SW 1271 (cell line): Measurements from ENCODE around the gene PITPNM3.
"Not testable (repeated sequence)": the region's sequence is repeated elsewhere in the genome, so short reads cannot be mapped to it uniquely, and the experiment has no call there.

Experiments used
- DNase-seq, 2 experiments: peaks; one replicate each; lab custom pipeline; 2025; lab: John Stamatoyannopoulos, UW

Gene PITPNM3

DNA sequence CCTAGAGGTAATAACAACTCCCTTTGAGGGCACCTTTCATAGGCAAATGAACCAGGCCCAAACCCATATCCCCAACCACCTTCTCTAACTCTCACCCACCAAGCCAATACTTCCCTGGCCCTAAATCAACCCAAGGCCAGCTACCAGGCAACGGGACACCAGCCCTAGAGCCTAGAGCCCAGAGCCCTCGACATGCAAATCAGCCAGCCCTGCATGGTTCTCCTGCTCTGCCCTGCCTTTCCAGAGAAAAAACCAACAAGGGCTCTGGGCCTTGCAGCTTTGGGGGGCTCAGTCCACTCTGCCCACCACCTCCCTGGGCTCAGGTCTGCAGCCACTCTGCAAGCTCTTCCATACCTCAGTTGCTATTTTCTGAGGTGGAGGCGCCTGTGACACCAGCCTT lies 55.0 kb downstream of the PITPNM3 start:
- DNase-seq, result no peak

DNA sequence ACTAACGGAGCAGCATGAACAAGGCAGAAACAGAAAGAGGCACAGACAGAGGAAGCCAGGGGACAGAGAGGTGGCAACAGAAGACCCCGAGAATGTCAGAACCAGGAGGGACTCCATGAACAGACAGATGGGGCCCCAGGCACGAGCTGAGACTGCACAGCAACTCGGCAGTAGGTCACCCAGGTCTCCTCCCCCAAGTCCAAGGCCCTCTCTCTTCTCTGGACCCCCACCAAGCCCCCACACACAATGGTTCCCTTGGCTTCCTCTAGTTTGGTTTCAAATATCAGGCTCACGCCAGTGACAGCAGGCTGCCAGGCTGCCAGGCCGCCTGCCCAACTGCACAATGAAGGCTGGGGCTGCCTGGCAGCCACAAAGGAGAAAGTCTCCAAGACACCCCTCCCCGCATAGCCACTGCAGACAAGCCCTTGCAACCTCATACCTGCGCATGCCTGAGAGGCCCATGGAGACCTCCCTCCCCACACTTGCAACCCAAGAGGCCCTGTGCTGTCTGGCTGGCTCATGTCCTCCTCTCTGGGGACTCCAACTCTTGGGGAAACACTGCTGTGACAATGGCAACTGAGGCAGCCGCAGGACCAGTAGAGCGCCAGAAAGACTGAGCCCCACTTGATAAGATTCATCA lies 57.3 kb downstream of the PITPNM3 start:
- DNase-seq, result no peak

GRCh38 chr17:6498356-6498755 lies 58.0 kb downstream of the PITPNM3 start:
- no peak for DNase-seq

DNA sequence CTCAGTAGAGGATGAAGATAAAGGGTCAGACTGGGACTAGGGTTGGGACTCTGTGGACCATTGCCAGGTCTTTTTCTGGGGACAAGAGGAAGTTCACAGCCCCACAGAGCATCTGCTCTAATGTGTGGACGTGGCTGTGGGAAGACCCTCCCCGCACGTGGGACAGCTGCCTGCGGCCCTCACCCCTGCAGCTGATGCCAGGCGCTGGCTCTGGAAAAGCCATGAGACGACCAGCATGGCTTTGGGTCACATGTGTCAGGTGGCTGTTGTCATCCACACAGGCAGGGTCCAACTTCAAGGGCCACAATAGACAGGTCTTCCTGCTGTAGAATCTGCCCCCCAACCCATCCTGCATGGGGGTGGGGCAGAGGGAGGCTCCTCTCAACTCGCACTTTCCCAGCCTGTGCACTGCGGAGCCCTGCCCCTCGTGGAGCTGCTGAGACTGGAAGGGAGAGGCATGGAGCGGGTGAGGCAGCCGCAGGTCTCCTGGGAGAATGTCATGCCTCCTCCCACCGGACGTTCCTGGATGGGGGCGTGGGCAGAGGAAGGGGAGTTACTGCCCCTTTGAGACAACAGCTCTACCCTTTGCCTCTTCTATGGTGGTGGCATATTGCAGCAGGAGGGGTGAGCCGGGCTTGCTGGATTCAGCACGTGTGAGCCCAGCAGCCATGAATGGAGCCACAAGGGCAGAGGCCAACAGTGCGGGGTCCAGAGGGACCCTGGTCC lies 58.7 kb downstream of the PITPNM3 start:
- no peak for DNase-seq

- no peak for DNase-seq
These were observed 59.5 kb downstream of the PITPNM3 start for GRCh38 chr17:6496640-6497441.

- no peak for DNase-seq
These were observed 60.3 kb downstream of the PITPNM3 start for GRCh38 chr17:6496116-6496481.

- no peak for DNase-seq
These were observed 60.8 kb downstream of the PITPNM3 start for GRCh38 chr17:6495450-6496115.

DNA sequence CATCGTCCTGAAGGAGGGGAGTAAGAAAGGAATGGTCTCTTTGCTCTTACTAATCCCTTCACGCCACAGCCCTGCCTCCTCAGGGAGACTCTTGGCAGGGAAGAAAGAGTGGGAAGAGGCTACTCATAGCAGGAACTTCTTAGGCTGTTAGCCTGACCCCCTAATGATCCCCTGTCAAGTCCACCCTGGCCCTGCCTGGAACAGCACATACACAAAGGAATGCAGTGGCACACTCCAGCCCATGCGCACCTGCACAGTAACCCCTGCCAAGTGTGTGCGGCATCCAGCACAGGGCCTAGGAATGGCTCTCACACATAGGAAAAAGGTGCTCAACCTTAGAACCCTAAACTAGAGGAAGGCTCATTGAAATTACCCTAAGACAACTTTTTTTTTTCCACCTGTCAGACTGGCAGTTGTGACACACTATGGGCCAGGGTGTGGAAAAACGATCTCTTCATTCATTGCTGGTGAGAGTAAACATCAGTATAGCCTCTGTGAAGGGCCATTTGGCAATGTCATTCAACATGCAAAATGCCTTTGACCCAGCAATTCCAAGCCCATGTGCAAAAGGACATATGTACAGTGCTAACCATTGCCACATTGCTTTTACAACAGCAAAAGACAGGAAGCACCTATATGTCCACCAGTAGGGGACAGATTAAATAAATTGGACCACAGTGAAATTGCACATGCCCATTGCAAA lies 62.0 kb downstream of the PITPNM3 start:
- DNase-seq, result no peak

- no peak for DNase-seq
These were observed 63.3 kb downstream of the PITPNM3 start for GRCh38 chr17:6492892-6493674.

DNA sequence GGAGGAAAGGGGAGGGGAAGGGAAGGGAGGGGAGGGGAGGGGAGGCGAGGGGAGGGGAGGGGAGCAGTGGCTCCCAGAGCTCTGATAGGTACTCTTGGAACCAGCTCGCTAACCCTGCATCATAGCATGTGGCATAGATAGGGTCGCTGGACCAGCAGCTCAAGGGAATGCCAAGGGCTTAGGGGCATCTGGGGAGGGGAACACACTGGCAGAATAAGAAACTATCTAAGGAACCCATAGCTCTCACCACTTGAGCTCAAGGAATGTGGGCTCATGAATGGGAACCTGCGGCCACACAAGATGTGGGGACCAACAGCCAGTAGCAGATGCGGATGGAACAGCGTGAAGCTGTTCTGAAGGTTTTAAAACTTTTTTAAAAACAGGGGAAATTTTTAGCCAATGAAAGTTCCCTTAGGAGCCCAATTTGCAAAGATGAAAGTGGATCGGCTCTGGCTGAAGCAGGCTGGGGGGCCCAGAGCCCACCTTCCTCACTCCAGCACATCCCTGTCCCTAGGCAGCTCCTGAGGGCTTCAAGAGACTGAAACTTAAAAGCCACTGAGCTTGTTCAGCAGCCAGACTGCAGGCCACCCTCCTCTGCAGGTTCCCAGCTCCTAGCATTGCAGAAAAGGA lies 65.2 kb downstream of the PITPNM3 start:
- DNase-seq, result no peak

GRCh38 chr17:6489016-6489550 lies 67.3 kb downstream of the PITPNM3 start:
- no peak for DNase-seq

- DNase-seq, result no peak
These were observed 68.3 kb downstream of the PITPNM3 start for GRCh38 chr17:6488008-6488539.

- no peak for DNase-seq
These were observed 68.9 kb downstream of the PITPNM3 start for GRCh38 chr17:6487251-6488007.

DNA sequence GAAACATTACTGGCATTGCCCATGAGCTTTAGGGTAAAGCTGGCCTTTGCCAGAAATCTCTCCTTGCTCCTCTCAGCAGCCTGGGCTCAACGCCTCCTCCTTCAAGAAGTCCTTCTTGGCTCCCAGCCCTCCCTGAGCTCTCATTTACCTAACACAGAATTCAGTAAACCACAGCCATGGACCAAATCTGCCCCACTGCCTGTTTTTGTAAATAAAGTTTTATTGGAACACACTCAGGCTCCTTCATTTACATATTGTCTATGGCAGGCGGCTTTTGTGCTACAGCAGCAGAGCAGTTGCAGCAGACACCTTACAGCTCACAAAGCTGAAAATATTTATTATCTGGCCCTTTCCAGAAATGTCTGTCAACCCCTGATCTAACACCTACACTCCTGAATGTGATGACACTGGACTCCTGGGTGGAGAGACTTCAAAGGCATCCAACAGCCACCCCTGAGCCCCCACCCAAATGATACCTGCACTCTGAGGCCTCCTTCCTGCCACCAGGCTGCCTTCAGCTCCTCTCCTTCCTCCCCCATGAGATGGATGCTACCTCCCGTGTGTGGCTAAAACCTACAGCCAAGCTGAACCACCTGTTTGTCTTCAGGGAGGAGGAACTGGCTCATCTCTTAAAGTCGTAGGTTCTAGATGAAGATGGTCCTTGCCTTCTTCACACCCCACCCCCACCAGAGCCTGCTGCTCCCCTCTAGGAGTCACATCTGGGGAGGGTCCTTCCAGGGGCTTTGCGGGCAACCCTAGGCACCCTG lies 70.5 kb downstream of the PITPNM3 start:
- no peak for DNase-seq

DNA sequence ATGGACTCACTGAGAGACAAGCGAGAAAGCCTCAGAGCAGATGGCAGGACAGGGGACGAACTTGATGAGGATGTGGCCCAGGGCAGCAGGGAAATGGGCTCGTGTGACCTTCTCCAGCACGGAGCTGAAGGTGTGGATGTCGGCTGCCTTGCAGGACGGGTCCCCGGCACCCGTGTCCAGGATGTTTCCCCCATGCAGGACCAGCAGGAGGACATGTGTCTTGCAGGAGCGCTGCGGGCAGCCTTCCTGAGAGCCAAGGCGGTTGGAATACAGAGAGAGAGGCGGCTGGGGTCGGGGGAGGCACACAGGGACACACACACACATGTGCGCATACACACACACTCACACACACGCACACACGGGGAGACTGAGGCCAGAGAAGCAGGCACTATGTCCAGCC lies 72.8 kb downstream of the PITPNM3 start:
- DNase-seq, result no peak

DNA sequence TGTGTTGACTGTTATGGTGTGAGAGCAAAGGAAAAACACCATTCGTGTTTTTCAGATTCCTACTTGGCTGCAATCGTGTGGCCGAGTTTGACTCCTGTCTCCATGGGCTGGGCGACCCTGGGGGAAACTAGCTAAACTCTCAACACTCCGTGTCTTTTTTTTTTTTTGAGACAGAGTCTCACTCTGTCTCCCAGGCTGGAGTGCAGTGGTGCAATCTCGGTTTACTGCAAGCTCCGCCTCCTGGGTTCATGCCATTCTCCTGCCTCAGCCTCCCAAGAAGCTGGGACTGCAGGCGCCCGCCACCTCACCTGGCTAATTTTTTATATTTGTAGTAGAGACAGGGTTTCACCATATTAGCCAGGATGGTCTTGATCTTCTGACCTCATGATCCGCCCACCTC lies 73.6 kb downstream of the PITPNM3 start:
- not testable (repeated sequence) for DNase-seq

DNA sequence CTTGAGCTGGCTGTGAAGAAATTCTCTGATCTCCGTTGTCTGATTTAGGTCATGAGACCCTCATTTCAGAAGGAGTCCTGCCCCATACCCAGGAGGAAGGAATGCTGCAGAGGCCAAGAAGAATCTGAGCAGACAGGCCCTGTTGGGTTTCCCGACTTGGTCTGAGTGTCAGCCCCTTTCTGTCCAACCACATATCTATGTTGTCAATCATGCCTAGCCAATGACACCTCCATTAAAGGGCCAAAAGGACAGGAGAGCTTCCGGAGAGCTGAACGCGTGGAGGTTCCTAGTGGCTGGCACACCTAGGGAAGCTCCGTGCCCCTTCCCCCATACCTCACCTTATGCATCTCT lies 74.3 kb downstream of the PITPNM3 start:
- DNase-seq, result no peak

- DNase-seq, result no peak
These were observed 76.1 kb downstream of the PITPNM3 start for GRCh38 chr17:6480303-6480675.
